SK-N-SH (cell line): ENCODE measurements around the gene GSDMA.

ENCODE experiments used
- EP300 ChIP-seq, 2 experiments: IDR thresholded peaks; 2 replicates each; pipeline versions ENCODE4 v1.4.0 to v1.6.1; 2012; ENCODE audit warnings: borderline replicate concordance in 1 of 2, low read depth in 1 of 2, low read length in 1 of 2
- POLR2AphosphoS5 ChIP-seq: IDR thresholded peaks from 2 replicates; pipeline ENCODE4 v1.6.1; 2012; ENCODE audit warnings: low read depth, low read length
- SIN3A ChIP-seq: IDR thresholded peaks from 2 replicates; pipeline ENCODE4 v1.6.1; 2012; ENCODE audit warnings: low read depth, mild to moderate bottlenecking, low read length, moderate library complexity, borderline replicate concordance

DNA sequence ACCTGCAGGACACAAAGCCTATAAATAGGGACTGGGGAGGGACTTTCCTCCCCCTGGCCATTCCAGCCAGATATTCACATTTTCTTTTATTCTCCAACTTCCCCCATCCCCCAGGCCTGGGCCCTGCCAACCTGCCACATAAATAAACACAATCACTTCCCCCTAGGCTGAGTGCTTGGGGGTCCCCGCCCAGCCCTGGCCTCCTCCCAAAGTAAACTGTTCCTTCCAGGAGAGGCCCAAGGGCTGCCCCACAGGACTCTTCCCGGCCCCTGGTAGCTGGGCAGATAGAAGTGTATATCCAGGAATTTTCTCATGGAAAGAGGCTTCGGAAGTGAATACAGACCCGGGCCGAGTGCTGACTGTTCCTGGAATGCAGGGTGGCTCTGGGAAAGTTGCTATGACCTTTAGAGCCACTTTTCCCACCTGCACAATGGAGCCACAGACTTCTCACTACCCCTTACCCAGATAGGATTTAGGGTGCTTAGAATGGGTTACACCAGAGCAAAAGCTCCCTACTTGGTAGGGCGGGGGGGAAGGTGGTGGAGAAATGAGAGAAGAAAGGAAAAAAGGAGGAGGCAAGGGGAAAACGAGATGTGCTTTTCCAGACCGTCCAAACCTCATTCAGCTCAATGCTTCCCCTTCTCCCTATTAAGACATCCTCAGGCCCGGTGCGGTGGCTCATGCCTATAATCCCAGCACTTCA lies 60.9 kb downstream of the GSDMA start:
- TF ChIP-seq SIN3A (no peak), EP300 (IDR thresholded peaks at IDR 0.05; ENCODE audit: borderline replicate concordance in 1 of 2, low read depth in 1 of 2, low read length in 1 of 2) (no peak), POLR2AphosphoS5 (no peak)
